GM18502 (cell line): ENCODE data around the gene IGFL4.

ENCODE experiments used
- ATAC-seq: cut with Tn5 transposase; IDR thresholded peaks from one replicate; pipeline ENCODE4 v1.9.1; 2021; ENCODE audit warnings: mild to moderate bottlenecking; ENCODE audit not compliant: unreplicated experiment, poor library complexity

Gene IGFL4

GRCh38 chr19:45998834-45999233 is 42.0 kb downstream of the IGFL4 start:
- no peak for ATAC-seq

- no peak for ATAC-seq
Observed at GRCh38 chr19:45996933-45997332, 43.9 kb downstream of the IGFL4 start.

GRCh38 chr19:45995715-45996385 is 45.0 kb downstream of the IGFL4 start:
- no peak for ATAC-seq

- ATAC-seq: peak; percentile 94
Observed at GRCh38 chr19:45994998-45995714, 45.6 kb downstream of the IGFL4 start, which contains the start of gene CCDC61. Gene CCDC61, plus strand, starts transcription at chr19:45995467. Its CDS starts 7,552 bp downstream, at chr19:46003019.

DNA sequence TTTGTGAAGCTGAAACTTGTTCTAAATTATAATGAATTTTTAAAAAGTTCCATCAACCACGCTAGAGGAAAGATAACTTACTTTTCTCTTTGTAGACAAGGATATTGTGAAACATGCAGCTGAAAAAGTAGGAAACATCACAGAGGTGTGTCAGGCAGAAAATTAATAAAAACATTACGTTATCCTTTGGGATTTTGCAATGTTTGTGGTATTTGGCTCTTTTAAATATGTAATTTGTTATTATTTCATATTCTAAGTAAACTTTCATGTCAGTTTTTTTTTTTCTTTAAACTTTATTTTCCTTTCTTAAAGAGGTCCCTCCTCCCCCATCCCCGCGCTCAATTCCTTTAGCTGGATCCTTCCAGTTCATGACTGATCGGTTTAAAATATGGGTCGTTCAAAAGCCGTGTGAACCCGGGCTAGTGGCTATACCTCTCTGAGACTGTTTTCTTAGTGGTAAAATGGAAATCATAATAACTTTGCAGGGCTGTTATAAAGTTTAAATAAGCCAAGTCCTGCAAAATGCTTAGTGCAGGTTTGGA is 46.3 kb downstream of the IGFL4 start:
- no peak for ATAC-seq

GRCh38 chr19:45990113-45990728 is 50.6 kb downstream of the IGFL4 start:
- ATAC-seq: no peak
